PFSK-1 (cell line): ENCODE results near the gene HOTAIR.

Experiments used
- FOXP2 ChIP-seq: optimal IDR thresholded peaks from 2 replicates; pipeline ENCODE3; 2011; ENCODE audit warnings: borderline replicate concordance, control low read depth, inconsistent platforms; ENCODE audit not compliant: insufficient read depth; ENCODE audit errors: extremely low read length, extremely low read depth
- POLR2AphosphoS5 ChIP-seq: IDR thresholded peaks from 2 replicates; pipeline ENCODE4 v1.6.1; 2012; ENCODE audit warnings: low read depth, mild to moderate bottlenecking, control low read depth, low read length, moderate library complexity
- REST ChIP-seq, 2 experiments: IDR thresholded peaks; 2 replicates each; pipeline versions ENCODE4 v1.6.1 to v1.8.0; 2011 to 2012; ENCODE audit warnings: low read depth in 2 of 2, low read length in 2 of 2, control low read depth in 1 of 2, inconsistent platforms in 1 of 2, mild to moderate bottlenecking in 1 of 2, moderate library complexity in 1 of 2; ENCODE audit not compliant: insufficient read depth in 1 of 2
- SIN3A ChIP-seq: IDR thresholded peaks from 2 replicates; pipeline ENCODE4 v1.6.1; 2012; ENCODE audit warnings: mild to moderate bottlenecking, low read length, moderate library complexity, borderline replicate concordance; ENCODE audit not compliant: insufficient read depth
- TAF1 ChIP-seq: IDR thresholded peaks from 2 replicates; pipeline ENCODE4 v1.6.1; 2012; ENCODE audit warnings: low read length, control low read depth, borderline replicate concordance; ENCODE audit not compliant: insufficient read depth

HOTAIR gene

GRCh38 chr12:53994264-53995001 is 19.7 kb upstream of the HOTAIR start:
- TF ChIP-seq POLR2AphosphoS5 (no peak), FOXP2 (no peak), TAF1 (no peak)

- TF ChIP-seq REST (IDR thresholded peaks at IDR 0.05; ENCODE audit: insufficient read depth in 1 of 2, low read depth in 2 of 2, low read length in 2 of 2) (no peak), SIN3A (no peak), FOXP2 (no peak), POLR2AphosphoS5 (no peak), TAF1 (no peak)
Measured at GRCh38 chr12:53994009-53994263, 19.2 kb upstream of the HOTAIR start.

DNA sequence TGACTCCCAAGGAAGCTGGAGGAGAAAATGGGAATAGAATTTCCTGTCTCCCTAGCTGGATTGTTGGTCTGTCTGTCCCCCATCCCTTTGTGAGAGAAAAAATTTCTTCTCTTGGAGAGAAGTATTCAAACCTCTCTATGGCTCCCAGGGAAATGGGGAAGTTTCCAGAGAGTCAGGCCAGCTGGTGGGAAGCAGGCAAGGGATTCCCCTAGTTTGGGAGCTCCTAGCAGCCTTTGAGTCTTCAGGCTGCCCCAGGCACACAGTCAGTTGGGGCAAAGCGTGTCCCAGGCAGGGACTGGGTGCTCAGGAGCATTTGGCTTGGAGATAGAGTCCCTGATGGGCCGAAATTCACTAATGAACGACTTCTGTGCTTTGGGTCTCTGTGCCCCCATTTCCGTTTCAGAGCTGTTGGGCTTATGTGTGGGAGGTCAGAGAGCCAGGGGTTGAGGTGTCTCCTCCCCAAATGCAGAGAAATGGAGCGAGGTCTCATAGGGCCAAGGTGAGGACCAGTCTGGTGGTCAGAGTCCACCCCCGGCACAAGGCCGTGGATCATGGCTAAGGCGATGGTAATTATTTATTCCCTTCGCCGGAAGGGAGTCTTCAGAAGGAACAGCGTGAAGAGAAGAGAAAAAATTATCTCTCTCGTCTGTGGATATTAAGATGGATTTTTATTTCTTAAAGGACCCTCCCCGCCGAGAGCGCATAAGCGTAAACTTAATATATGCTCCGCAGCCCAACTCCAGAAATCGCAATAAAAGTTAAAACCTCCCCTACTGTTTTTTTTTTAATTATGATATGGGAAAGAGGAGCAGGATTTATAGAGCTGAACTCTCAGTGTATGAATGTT is 18.6 kb upstream of the HOTAIR start:
- TF ChIP-seq SIN3A (no peak), POLR2AphosphoS5 (no peak), TAF1 (no peak), FOXP2 (no peak), REST (IDR thresholded peaks at IDR 0.05; ENCODE audit: insufficient read depth in 1 of 2, low read depth in 2 of 2, low read length in 2 of 2) (no peak)

DNA sequence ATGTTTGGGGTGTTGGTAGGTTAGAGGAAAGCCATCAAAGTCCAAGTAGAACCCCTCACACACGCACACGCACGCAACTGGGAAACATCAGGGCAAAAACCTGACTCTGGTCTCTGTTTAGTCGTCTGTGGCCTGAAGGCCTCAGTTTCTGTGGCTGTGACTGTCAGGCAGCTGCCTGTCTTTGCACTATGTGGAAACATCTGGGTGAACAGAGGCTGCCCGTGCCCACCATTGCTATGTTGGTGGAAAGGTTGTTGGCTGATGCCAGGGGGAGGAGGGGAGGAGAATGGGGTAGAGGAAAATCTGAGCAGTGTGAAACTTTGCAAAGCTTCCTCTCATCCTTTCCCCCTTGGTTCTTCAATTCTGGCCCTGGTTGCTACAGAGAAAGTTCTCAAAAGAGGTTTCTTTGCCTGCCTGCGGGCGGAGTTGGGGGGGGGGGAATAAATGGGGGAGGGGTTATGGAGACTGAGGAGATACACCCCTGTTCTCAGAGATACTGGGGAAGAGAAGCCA is 17.7 kb upstream of the HOTAIR start:
- TF ChIP-seq REST (IDR thresholded peaks at IDR 0.05; ENCODE audit: insufficient read depth in 1 of 2, low read depth in 2 of 2, low read length in 2 of 2) (no peak), TAF1 (no peak), SIN3A (no peak), POLR2AphosphoS5 (no peak)

GRCh38 chr12:53991077-53991460 is 16.3 kb upstream of the HOTAIR start:
- TF ChIP-seq SIN3A (no peak), TAF1 (no peak), FOXP2 (no peak), REST (IDR thresholded peaks at IDR 0.05; ENCODE audit: insufficient read depth in 1 of 2, low read depth in 2 of 2, low read length in 2 of 2) (no peak), POLR2AphosphoS5 (no peak)
